OCI-LY1 (cell line): ENCODE results near the gene ADM2.

Experiments
- H2AFZ ChIP-seq: fragments of 200-600 bp; sonication (generic), shearing (Covaris generic); 2 replicates; pipeline ENCODE4 v1.6.0; 2014; ENCODE audit warnings: antibody characterized with exemption, mild to moderate bottlenecking, low read length
- H3F3A ChIP-seq: fragments of 200-600 bp; sonication (generic), shearing (Covaris generic); 2 replicates; pipeline ENCODE4 v1.6.0; 2014; ENCODE audit warnings: mild to moderate bottlenecking, antibody characterized with exemption, low read length, moderate library complexity; ENCODE audit not compliant: insufficient read depth
- H3K27ac ChIP-seq: fragments of 200-600 bp; sonication (generic); 2 replicates; pipeline ENCODE4 v1.5.1; 2014; ENCODE audit warnings: low read length, mixed run types, mild to moderate bottlenecking, low read depth; ENCODE audit not compliant: poor library complexity, severe bottlenecking
- H3K27me3 ChIP-seq: fragments of 200-600 bp; sonication (generic); 2 replicates; pipeline ENCODE4 v1.6.0; 2014; ENCODE audit warnings: antibody characterized with exemption, mild to moderate bottlenecking, low read length, moderate library complexity; ENCODE audit not compliant: insufficient read depth
- H3K36me3 ChIP-seq: fragments of 200-600 bp; sonication (generic); 2 replicates; pipeline ENCODE4 v1.6.1; 2014; ENCODE audit warnings: mild to moderate bottlenecking, antibody characterized with exemption, low read length, moderate library complexity, mixed read lengths; ENCODE audit not compliant: insufficient read depth
- H3K4me1 ChIP-seq: fragments of 200-600 bp; sonication (generic); 2 replicates; pipeline ENCODE4 v1.5.1; 2014; ENCODE audit warnings: mild to moderate bottlenecking, low read length, moderate library complexity; ENCODE audit not compliant: insufficient read depth, severe bottlenecking
- H3K4me2 ChIP-seq: fragments of 200-600 bp; sonication (generic), shearing (Covaris generic); 2 replicates; pipeline ENCODE4 v1.6.1; 2014; ENCODE audit warnings: low read length
- H3K4me3 ChIP-seq: fragments of 200-600 bp; sonication (generic); 2 replicates; pipeline ENCODE4 v1.5.1; 2014; ENCODE audit warnings: low read length, low read depth, mild to moderate bottlenecking, mixed read lengths; ENCODE audit not compliant: poor library complexity, severe bottlenecking
- H3K79me2 ChIP-seq: fragments of 200-600 bp; shearing (Covaris generic); 2 replicates; pipeline ENCODE4 v1.6.1; 2016; ENCODE audit warnings: mixed run types, low read length, mixed read lengths; ENCODE audit not compliant: insufficient read depth
- H3K9ac ChIP-seq: fragments of 200-600 bp; sonication (generic), shearing (Covaris generic); 2 replicates; pipeline ENCODE4 v1.6.1; 2014; ENCODE audit warnings: mild to moderate bottlenecking, low read length, mixed read lengths
- H3K9me2 ChIP-seq: fragments of 200-600 bp; sonication (generic), shearing (Covaris generic); 2 replicates; pipeline ENCODE4 v1.6.1; 2014; ENCODE audit warnings: low read depth, mild to moderate bottlenecking, low read length, mixed read lengths
- H3K9me3 ChIP-seq: fragments of 200-600 bp; shearing (Covaris generic); 2 replicates; pipeline ENCODE4 v1.6.1; 2014; ENCODE audit warnings: low read length, mixed read lengths
- H4K20me1 ChIP-seq: fragments of 200-600 bp; sonication (generic), shearing (Covaris generic); 2 replicates; pipeline ENCODE4 v1.6.0; 2016; ENCODE audit warnings: mild to moderate bottlenecking, low read length; ENCODE audit not compliant: insufficient read depth
- EZH2 ChIP-seq: fragments of 200-600 bp; sonication (generic), shearing (Covaris generic); IDR thresholded peaks from 2 replicates; pipeline ENCODE4 v1.8.0; 2017; ENCODE audit warnings: borderline replicate concordance, mixed run types, mild to moderate bottlenecking, antibody characterized with exemption, low read length, moderate library complexity, mixed read lengths
- TF ChIP-seq, protein P1 (sequence below): fragments of 200-600 bp; sonication (generic), shearing (Covaris generic); IDR thresholded peaks from 2 replicates; pipeline ENCODE4 v1.5.1; 2017; ENCODE audit warnings: mild to moderate bottlenecking, antibody characterized with exemption, low read length, moderate library complexity, mixed read lengths

The ADM2 gene

DNA sequence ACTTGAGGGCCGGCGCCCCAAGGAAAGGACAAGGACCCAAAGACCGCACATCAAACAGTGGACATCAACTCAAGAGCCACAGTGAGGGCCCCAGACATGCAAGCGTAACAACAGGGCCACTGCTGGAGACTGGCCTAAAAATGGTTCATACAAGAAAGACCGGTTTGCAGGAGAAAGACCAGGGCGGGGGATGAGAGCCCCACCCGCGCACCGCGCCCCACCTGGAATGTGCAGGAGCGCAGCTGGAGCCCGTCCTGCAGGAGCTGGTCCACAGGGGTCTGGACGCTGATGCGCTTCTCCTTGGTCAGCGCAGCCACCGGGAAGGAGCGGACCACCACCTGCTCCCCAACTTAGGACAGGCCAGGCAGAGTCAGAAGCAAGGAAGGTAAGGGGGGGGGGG, 20.4 kb upstream of the ADM2 start:
- Histone ChIP-seq H3K9me2 (no peaks in the 10 kb centered on the region), H3K9ac (no peak overlapping the region), H2AFZ (no peak overlapping the region), H3K9me3 (no peaks in the 10 kb centered on the region), H3K4me1 (no peaks in the 10 kb centered on the region), H3K4me2 (no peak overlapping the region), H3F3A (no peaks in the 10 kb centered on the region), H4K20me1 (no peaks in the 10 kb centered on the region), H3K36me3 (peaks cover 95% of the 10 kb centered on the region), H3K27me3 (no peaks in the 10 kb centered on the region), H3K27ac (no peak overlapping the region), H3K4me3 (no peak overlapping the region), H3K79me2 (no peaks in the 10 kb centered on the region)
- TF ChIP-seq, protein P1, sequence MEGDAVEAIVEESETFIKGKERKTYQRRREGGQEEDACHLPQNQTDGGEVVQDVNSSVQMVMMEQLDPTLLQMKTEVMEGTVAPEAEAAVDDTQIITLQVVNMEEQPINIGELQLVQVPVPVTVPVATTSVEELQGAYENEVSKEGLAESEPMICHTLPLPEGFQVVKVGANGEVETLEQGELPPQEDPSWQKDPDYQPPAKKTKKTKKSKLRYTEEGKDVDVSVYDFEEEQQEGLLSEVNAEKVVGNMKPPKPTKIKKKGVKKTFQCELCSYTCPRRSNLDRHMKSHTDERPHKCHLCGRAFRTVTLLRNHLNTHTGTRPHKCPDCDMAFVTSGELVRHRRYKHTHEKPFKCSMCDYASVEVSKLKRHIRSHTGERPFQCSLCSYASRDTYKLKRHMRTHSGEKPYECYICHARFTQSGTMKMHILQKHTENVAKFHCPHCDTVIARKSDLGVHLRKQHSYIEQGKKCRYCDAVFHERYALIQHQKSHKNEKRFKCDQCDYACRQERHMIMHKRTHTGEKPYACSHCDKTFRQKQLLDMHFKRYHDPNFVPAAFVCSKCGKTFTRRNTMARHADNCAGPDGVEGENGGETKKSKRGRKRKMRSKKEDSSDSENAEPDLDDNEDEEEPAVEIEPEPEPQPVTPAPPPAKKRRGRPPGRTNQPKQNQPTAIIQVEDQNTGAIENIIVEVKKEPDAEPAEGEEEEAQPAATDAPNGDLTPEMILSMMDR: no peak
- TF ChIP-seq EZH2: no peak

DNA sequence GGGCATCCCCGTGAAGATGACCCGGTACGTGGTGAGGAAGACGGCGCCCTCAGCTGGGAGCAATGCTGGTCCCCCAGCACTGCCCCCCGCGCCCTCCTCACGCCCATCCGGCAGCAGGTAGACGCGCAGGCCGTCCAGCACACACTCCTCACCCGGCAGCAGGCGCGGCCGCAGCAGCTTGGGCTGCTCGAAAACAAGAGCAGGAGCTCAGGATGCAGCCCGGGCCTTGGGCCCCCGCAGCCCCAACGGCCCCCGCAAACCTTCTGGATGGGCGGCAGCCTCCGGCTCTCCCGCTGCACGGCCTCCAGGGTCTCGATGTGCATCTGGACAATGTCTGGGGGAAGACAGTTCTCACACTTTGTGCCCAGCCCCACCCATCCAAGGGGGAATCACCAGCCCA, 19.8 kb upstream of the ADM2 start:
- no peak overlapping the region for H3K4me3 ChIP-seq
- H3K9me2 ChIP-seq: no peaks in the 10 kb centered on the region
- H3K4me1 ChIP-seq: no peaks in the 10 kb centered on the region
- H3K9ac ChIP-seq: no peak overlapping the region
- H3K9me3 ChIP-seq: no peaks in the 10 kb centered on the region
- H3K27ac ChIP-seq: no peak overlapping the region
- H4K20me1 ChIP-seq: no peaks in the 10 kb centered on the region
- H3K36me3 ChIP-seq: peaks cover 96% of the 10 kb centered on the region
- no peaks in the 10 kb centered on the region for H3K79me2 ChIP-seq
- H3K27me3 ChIP-seq: no peaks in the 10 kb centered on the region
- no peak overlapping the region for H2AFZ ChIP-seq
- TF ChIP-seq, protein P1: no peak
- no peak for TF ChIP-seq EZH2
- H3K4me2 ChIP-seq: no peak overlapping the region
- H3F3A ChIP-seq: no peaks in the 10 kb centered on the region

GRCh38 chr22:50461979-50462540, 19.3 kb upstream of the ADM2 start:
- no peaks in the 10 kb centered on the region for H3K9me3 ChIP-seq
- no peaks in the 10 kb centered on the region for H3K9me2 ChIP-seq
- H2AFZ ChIP-seq: no peak overlapping the region
- H4K20me1 ChIP-seq: no peaks in the 10 kb centered on the region
- no peaks in the 10 kb centered on the region for H3K79me2 ChIP-seq
- peaks cover 96% of the 10 kb centered on the region for H3K36me3 ChIP-seq
- H3F3A ChIP-seq: no peaks in the 10 kb centered on the region
- no peak overlapping the region for H3K27ac ChIP-seq
- H3K4me2 ChIP-seq: no peak overlapping the region
- H3K9ac ChIP-seq: no peak overlapping the region
- no peak overlapping the region for H3K4me3 ChIP-seq
- TF ChIP-seq, protein P1: no peak
- no peak for TF ChIP-seq EZH2
- no peaks in the 10 kb centered on the region for H3K27me3 ChIP-seq
- peaks cover 2% of the 10 kb centered on the region for H3K4me1 ChIP-seq
